ENCODE measurements around the gene CFAP61. TPM values are rescaled to one million over a fixed set of nuclear protein-coding genes. Genes with fewer than 3 reads are reported as not detected.
"Not testable (repeated sequence)": the region's sequence is repeated elsewhere in the genome, so short reads cannot be mapped to it uniquely, and the experiment has no call there.

CFAP61 gene, protein sequence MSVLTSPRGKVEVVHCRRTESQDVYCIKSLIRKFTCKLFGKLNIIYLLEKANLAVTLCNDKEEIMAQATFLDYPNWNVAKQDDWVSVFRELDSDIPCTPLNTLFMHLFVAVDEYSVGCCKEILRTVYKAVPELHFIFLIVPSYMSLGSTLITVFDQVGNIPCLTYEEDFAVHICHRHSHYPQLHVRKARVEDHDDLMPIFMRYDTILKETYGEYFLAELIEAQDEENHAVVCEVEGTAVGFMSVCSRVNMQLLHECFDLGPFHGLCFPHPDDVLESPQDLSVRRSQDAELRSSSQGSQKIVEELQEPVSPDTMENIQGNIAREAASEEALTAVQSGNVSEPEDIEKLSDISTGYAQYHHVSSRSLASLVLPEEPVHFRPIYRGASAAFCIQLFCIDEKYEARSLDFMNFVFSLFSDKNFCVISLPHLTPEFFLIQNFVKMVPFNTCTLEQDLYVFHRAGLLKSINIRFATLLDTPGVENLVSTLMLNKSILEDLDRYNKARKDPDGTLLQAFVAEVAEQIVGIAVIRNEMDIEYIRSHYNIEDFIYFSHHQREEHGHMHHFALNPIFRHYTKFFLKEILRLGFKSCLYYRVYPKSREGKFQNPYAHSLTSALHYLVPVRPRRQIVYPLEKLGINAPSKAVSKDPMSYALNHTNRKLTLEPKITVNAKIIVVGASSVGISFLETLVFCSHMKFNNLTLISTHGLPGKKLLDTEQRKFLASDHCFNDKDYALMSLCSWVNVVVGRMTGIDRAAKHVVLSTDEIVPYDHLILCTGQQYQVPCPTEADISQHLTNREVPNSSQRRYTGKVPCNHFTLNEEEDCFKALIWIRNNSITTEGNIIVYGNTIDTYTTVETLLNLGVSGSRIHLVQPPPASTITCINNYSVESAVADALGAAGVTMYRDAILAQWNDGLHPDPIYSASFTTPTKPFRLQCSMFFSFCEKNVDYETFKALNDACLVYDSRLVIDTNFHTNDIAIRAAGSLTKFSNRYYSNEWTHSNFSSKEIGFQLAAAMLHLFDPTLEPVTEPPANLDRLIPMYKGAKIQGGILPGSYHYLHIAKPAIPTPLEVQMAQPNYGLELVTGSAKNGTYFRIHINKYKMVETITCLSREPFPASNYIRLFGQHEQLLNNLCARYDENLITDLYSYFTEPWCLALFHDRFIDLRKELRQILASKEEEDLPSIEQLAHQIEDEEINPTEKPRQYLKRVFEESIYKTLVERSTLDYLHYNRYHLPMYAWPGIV
- 0.45 to 0.62 TPM in 2 of 3 replicates, not detected in the other for total RNA-seq

DNA sequence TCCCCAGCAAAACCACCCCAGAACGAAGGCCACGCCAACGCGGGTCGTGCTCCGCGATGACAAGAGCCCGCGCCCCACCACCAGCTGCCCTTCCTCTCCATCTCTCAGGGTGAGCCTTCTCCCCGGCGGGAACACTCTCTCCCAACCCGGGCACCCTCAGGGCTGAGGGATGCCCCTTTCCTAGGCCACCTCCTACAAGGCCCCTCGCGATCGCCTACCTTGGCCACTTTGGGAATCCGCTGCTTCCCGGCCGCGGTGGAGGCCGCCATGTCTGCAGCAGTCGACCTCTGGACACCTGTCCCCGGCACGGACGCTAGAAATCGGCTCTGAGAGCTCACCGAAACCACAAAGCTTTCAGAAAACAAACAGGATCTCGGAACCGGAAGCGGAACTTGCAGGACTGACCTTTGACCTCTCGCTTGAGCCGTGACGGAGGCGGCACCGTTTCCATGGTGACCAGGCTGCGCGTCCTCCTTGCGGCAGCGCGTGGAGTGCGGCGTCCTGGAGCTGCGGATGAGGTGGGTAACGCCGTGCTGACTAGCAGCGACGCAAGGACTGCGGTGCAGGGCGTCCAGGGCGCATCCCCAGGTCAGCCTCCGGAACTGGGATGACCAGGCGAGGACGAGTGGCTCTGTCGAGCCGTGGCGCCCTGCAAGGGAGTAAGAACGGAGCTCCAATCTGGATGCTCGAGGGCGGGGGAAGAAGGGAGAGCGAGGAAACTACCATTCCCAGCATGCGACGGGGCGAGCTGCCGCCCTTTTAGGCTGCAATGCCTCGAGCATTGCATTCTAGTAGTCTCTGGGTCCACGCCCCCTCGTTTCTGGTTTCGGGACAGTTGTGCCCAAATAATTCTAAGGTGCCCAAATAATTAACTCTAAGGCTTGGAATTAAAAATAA lies at the start of gene CFAP61, which contains the start of gene CRNKL1:
Gene CFAP61 (plus strand): TSS at position 459 of the 897 bp plus-strand sequence. CDS start 4,122 bp downstream, outside the sequence.
Gene CRNKL1 (minus strand): TSS at position 393 of the 897 bp plus-strand sequence. CDS start 124 bp downstream, at position 269.
- peak within 1 kb of the TSS; percentile 99 for H3K27ac Mint-ChIP-seq
- H3K27me3 Mint-ChIP-seq (ENCODE audit: low read depth) = peaks cover 19% of the 10 kb centered on the region
- DNase-seq (ENCODE audit: low spot score in 2 of 2, unreplicated experiment in 2 of 2) = peak; percentile 86 to 95
- peaks cover 8% of the 10 kb centered on the region for H3K4me1 Mint-ChIP-seq
- TF ChIP-seq, protein P1, sequence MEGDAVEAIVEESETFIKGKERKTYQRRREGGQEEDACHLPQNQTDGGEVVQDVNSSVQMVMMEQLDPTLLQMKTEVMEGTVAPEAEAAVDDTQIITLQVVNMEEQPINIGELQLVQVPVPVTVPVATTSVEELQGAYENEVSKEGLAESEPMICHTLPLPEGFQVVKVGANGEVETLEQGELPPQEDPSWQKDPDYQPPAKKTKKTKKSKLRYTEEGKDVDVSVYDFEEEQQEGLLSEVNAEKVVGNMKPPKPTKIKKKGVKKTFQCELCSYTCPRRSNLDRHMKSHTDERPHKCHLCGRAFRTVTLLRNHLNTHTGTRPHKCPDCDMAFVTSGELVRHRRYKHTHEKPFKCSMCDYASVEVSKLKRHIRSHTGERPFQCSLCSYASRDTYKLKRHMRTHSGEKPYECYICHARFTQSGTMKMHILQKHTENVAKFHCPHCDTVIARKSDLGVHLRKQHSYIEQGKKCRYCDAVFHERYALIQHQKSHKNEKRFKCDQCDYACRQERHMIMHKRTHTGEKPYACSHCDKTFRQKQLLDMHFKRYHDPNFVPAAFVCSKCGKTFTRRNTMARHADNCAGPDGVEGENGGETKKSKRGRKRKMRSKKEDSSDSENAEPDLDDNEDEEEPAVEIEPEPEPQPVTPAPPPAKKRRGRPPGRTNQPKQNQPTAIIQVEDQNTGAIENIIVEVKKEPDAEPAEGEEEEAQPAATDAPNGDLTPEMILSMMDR (IDR thresholded peaks at IDR 0.05; ENCODE audit: unreplicated experiment) = no peak
- no peaks in the 10 kb centered on the region for H3K9me3 Mint-ChIP-seq
- H3K4me3 Mint-ChIP-seq = peak within 1 kb of the TSS; percentile 99
- H3K36me3 Mint-ChIP-seq = peaks cover 19% of the 10 kb centered on the region

- peaks cover 24% of the 10 kb centered on the region for H3K36me3 Mint-ChIP-seq
- no peaks in the 10 kb centered on the region for H3K9me3 Mint-ChIP-seq
- peak overlapping the region; percentile 70 for H3K27ac Mint-ChIP-seq
- H3K4me1 Mint-ChIP-seq = peaks cover 29% of the 10 kb centered on the region
- DNase-seq (ENCODE audit: low spot score in 2 of 2, unreplicated experiment in 2 of 2) = no peak
- no peaks in the 10 kb centered on the region for H3K27me3 Mint-ChIP-seq (ENCODE audit: low read depth)
- peak overlapping the region; percentile 4 for H3K4me3 Mint-ChIP-seq
- TF ChIP-seq, protein P1 (IDR thresholded peaks at IDR 0.05; ENCODE audit: unreplicated experiment) = no peak
Measured at GRCh38 chr20:20003031-20003954, 49.0 kb upstream of the CFAP61 start.

DNA sequence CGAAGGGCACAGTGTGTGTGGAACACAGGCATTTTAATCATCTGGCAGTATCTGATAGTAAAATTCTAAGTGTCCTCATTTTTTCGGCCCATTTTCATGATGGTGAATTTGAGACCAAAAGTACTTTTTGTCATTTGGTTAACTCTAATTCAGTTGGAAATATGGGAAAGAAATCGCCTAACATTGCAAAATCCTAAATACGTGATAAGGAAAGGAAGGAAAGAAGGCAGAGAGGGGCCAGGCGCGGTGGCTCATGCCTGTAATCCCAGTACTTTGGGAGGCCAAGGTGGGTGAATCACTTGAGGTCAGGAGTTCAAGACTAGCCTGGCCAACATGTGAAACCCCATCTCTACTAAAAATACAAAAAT lies 48.4 kb upstream of the CFAP61 start:
- not testable (repeated sequence) for DNase-seq (ENCODE audit: low spot score in 2 of 2, unreplicated experiment in 2 of 2); H3K9me3 Mint-ChIP-seq; H3K27me3 Mint-ChIP-seq (ENCODE audit: low read depth); H3K4me3 Mint-ChIP-seq
- Mint-ChIP-seq H3K36me3 (peaks cover 17% of the 10 kb centered on the region), H3K27ac (peak overlapping the region; percentile 70), H3K4me1 (peaks cover 29% of the 10 kb centered on the region)

DNA sequence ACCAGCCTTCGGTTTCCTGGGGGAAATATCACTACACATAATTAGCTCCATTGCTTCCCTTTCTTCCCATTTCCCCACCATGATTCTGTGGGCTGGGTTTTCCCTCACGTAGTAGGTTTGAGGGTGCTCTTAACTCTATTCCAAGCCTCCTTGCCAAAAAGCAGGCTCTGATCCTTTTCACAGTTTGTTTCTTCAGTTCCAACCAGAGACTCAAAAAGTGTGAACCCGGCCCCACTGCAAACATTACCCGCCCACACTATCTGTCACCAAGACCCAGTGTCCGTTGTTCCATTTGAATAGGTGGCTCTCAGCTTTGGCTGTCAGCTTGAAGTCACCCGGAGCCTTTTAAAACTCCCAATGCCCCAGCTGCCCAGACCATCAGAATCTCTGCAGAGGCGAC lies 47.0 kb upstream of the CFAP61 start:
- no peak overlapping the region for H3K4me3 Mint-ChIP-seq
- H3K27ac Mint-ChIP-seq = no peak overlapping the region
- DNase-seq (ENCODE audit: low spot score in 2 of 2, unreplicated experiment in 2 of 2) = no peak
- H3K9me3 Mint-ChIP-seq = no peaks in the 10 kb centered on the region
- peaks cover 30% of the 10 kb centered on the region for H3K4me1 Mint-ChIP-seq
- TF ChIP-seq, protein P1 (IDR thresholded peaks at IDR 0.05; ENCODE audit: unreplicated experiment) = no peak
- H3K36me3 Mint-ChIP-seq = peaks cover 5% of the 10 kb centered on the region
- no peaks in the 10 kb centered on the region for H3K27me3 Mint-ChIP-seq (ENCODE audit: low read depth)

DNA sequence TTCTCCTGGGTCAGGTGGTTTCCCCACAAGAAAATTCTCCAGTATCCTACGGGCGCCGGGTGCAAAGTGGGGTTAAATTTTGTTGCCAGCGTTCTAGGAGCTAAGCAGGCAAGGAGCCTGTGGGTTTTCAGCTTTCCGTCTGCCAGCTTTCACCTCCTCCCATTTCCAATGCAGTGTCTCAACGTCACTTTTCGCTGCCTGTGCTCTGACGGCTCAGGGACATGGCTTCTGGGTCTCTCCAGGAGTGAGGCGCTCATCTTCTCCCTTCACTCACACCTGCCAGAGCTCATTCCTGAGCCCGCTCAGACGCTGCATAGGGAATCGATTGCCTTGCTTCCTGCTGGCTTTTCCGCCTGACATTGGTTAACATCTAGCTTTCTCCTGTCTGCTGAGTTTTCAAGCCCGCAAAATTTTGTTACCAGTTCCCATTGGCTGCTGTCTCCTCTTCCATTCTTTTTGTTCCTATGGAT lies 42.5 kb upstream of the CFAP61 start:
- Mint-ChIP-seq H3K27ac (peak overlapping the region; percentile 10), H3K9me3 (no peaks in the 10 kb centered on the region), H3K36me3 (no peaks in the 10 kb centered on the region), H3K27me3 (ENCODE audit: low read depth) (no peaks in the 10 kb centered on the region), H3K4me1 (peaks cover 16% of the 10 kb centered on the region), H3K4me3 (peak overlapping the region; percentile 7)
- TF ChIP-seq, protein P1 (IDR thresholded peaks at IDR 0.05; ENCODE audit: unreplicated experiment) = no peak
- no peak for DNase-seq (ENCODE audit: low spot score in 2 of 2, unreplicated experiment in 2 of 2)
